HepG2 (cell line): Measurements from ENCODE around the gene ARHGAP4. TPM values are rescaled to one million over a fixed set of nuclear protein-coding genes. Genes with fewer than 3 reads are reported as not detected.
A peak's percentile ranks its signal among the peaks of the same experiment; 100 is the strongest.

Experiments
- ATAC-seq: fragments of 200-7000 bp; cut with Tn5 transposase; 3 replicates; pipeline ENCODE4 v1.9.1; 2020; ENCODE audit warnings: mild to moderate bottlenecking, moderate library complexity
- BruUV-seq: library from RNA; stranded (reverse); fragments of 400-500 nt; replicated peaks from 2 replicates; lab custom pipeline; 2021; lab: Mats Ljungman, UMichigan
- CTCF ChIA-PET: fragments of 300-600 bp; formaldehyde crosslinking; extraction: SDS; loops from one replicate; lab custom pipeline; 2021; ENCODE audit warnings: low total read pairs, inconsistent platforms, low intra/inter-chr PET ratio; lab: Yijun Ruan, JAX
- POLR2A ChIA-PET: fragments of 350-600 bp; sonication (Branson Sonifier 250); formaldehyde crosslinking; loops from one replicate; lab custom pipeline; 2020; ENCODE audit warnings: antibody characterized with exemption, inconsistent platforms; lab: Yijun Ruan, JAX
- DNase-seq: peaks from one replicate; pipeline ENCODE4 v3.0.0-alpha.2; 2015; ENCODE audit warnings: low spot score
- FAIRE-seq: peaks from 3 replicates; lab custom pipeline; 2011; peaks lifted over from hg19 to GRCh38; lab: Jason Lieb, UNC
- H2AFZ ChIP-seq: one replicate; pipeline ENCODE4 v1.6.1; 2011; ENCODE audit warnings: low read length, inconsistent platforms
- H3K27ac ChIP-seq: fragments of 300-600 bp; 3 replicates; pipeline ENCODE4 v1.8.0; 2011; ENCODE audit warnings: mixed run types, mild to moderate bottlenecking, mixed read lengths, low read length, inconsistent platforms; ENCODE audit not compliant: insufficient read depth; ENCODE audit errors: extremely low read length
- H3K27me3 ChIP-seq, 2 experiments: fragments of 200-600 bp in 1 of 2; 2 replicates in 1 of 2; 3 replicates in 1 of 2; pipeline versions ENCODE4 v1.6.0 to v1.8.0; 2011; ENCODE audit warnings: low read length in 2 of 2, mild to moderate bottlenecking in 2 of 2, moderate library complexity in 2 of 2, inconsistent platforms in 1 of 2; ENCODE audit not compliant: insufficient read depth in 2 of 2, control insufficient read depth in 1 of 2
- H3K36me3 ChIP-seq, 2 experiments: fragments of 200-600 bp in 1 of 2; replicated peaks in 1 of 2; 2 replicates in 1 of 2; 3 replicates in 1 of 2; pipeline versions ENCODE4 v1.5.1 to v1.8.0; 2011; ENCODE audit warnings: low read length in 2 of 2, inconsistent platforms in 1 of 2; ENCODE audit not compliant: insufficient read depth in 2 of 2, control insufficient read depth in 1 of 2
- H3K4me1 ChIP-seq: 2 replicates; pipeline ENCODE4 v1.5.1; 2012; ENCODE audit warnings: low read length, inconsistent platforms; ENCODE audit not compliant: insufficient read depth
- H3K4me2 ChIP-seq: 2 replicates; pipeline ENCODE4 v1.6.0; 2011; ENCODE audit warnings: low read depth, low read length, inconsistent platforms
- H3K4me3 ChIP-seq, 3 experiments: fragments of 200-600 bp in 1 of 3; sonication (generic), shearing (Covaris generic) in 1 of 3; replicated peaks in 1 of 3; 2 replicates each; pipeline ENCODE4 v1.5.1; 2011 to 2016; ENCODE audit warnings: low read length in 3 of 3, inconsistent platforms in 2 of 3, low read depth in 2 of 3, mild to moderate bottlenecking in 2 of 3, control low read depth in 1 of 3, mixed read lengths in 1 of 3; ENCODE audit not compliant: insufficient read depth in 1 of 3
- H3K79me2 ChIP-seq: one replicate; pipeline ENCODE4 v1.6.1; 2011; ENCODE audit warnings: low read length, inconsistent platforms; ENCODE audit not compliant: insufficient read depth
- H3K9ac ChIP-seq: 2 replicates; pipeline ENCODE4 v1.6.0; 2011; ENCODE audit warnings: mild to moderate bottlenecking, low read depth, low read length, inconsistent platforms; ENCODE audit not compliant: insufficient read depth
- H3K9me3 ChIP-seq: 2 replicates; pipeline ENCODE4 v1.5.1; 2012; ENCODE audit warnings: mild to moderate bottlenecking, low read length
- H4K20me1 ChIP-seq: 2 replicates; pipeline ENCODE4 v1.6.0; 2011; ENCODE audit warnings: inconsistent platforms, mild to moderate bottlenecking, low read length, moderate library complexity; ENCODE audit not compliant: insufficient read depth
- GATAD1 ChIP-seq: IDR thresholded peaks from 2 replicates; pipeline ENCODE4 v1.6.1; 2016; ENCODE audit warnings: missing genetic modification reagents, missing compliant biosample characterization
- ZZZ3 ChIP-seq: sonication (generic); formaldehyde crosslinking; IDR thresholded peaks from 2 replicates; pipeline ENCODE4 v1.4.0; 2020; ENCODE audit warnings: missing genetic modification reagents, mild to moderate bottlenecking, borderline replicate concordance
- WGBS: methylation state at CpG from one replicate; pipeline ENCODE4 v1.1.6; 2017; ENCODE audit warnings: low lambda C conversion rate; 5-methylcytosine and 5-hydroxymethylcytosine counted together
- in situ Hi-C: cut with HindIII; loops from 2 replicates; pipeline ENCODE4 v1.10.0; 2017; ENCODE audit warnings: low pct_unique_long_range_greater_than_20kb; ENCODE audit not compliant: extremely low pct_ligation_motif_present
- intact Hi-C: fragments of 100-400 bp; cut with micrococcal nuclease; formaldehyde crosslinking; loops from one replicate; pipeline ENCODE4 v1.10.0; 2022; ENCODE audit not compliant: unreplicated experiment
- polyA plus RNA-seq, 8 experiments: library from polyadenylated mRNA; depleted of rRNA in 3 of 8; stranded (reverse) in 7 of 8; unstranded in 1 of 8; fragments of >200 nt; fragmentation: Illumina TruSeq in 4 of 8; extraction: Trizol in 4 of 8; gene quantifications; 2 replicates each; pipeline versions ENCODE4 v1.2.1 to v1.2.3, GENCODE V29; 2011 to 2016; ENCODE audit warnings: low read depth in 4 of 8, missing spikeins in 1 of 8, mixed read lengths in 1 of 8; ENCODE audit not compliant: insufficient read depth in 1 of 8
- total RNA-seq, 5 experiments: library from RNA; depleted of rRNA; stranded (reverse); fragments of >200 nt; fragmentation: Illumina TruSeq; extraction: Trizol; gene quantifications; 2 replicates each; pipeline ENCODE4 v1.2.3, GENCODE V29; 2016; ENCODE audit warnings: low read depth in 1 of 5
- TF ChIP-seq, protein P1 (sequence below): sonication (generic); formaldehyde crosslinking; IDR thresholded peaks from 2 replicates; pipeline ENCODE4 v1.5.1; 2020; ENCODE audit warnings: mild to moderate bottlenecking, missing genetic modification reagents, moderate library complexity

The ARHGAP4 gene
- total and polyA plus RNA-seq, 2 of the 13 experiments (the other 11 are each of a cell fraction or from before 2014, with no cell fraction given): 0.57 to 0.64 TPM

DNA sequence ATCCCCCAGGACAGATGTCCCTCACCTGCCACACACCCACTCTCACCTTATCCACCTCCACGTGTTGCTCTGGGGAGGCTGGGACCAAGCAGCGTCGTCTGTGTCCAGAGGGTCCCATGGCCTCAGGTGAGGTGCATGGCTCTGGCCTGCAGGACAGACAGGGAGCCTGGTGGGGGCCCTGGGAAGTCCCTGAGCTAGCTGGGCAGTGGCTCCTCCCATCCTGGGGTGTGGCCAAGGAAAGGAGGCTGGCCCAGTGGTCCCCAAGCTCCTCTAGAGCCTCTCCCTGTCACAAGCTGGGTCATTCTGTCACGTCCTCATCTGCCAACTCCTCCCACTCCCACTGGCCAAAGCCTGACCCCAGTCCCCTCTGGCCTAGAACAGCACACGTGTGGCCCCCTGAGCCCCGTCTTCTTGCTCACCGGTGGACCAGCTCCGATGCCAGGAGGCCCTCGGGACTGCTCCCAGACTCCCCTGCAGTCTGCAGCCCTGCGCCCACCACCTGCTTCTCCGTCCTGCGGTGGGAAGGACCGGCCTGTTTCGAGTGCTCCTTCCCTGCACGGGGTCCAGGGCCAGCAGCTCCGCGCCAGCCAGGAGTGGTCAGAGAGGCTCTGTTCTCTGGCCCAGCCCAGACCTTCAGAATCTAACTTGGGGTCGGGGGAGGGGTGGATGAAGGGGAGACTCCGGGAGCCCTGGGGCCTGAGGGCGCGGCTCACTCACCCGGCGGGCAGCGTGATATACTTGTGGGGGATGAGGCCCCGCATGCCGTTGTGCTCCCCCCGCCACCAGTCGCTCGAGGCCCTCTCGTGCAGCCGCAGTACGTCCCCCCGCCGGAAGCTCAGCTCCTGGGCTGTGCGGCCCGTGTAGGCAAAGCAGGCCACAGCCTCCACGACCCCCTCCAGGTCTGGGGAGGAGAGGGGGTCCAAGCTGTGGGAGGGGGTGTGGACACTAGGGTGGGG is 16.8 kb downstream of the ARHGAP4 start:
- H3K9me3 ChIP-seq: no peaks in the 10 kb centered on the region
- FAIRE-seq (no peak), ATAC-seq (peak; percentile 53), DNase-seq (peak; percentile 10)
- no peaks in the 10 kb centered on the region for H4K20me1 ChIP-seq
- WGBS: no CpG with 5 or more reads among the region's 37 CpGs
- H3K4me3 ChIP-seq: no peak overlapping the region
- no peak overlapping the region for H2AFZ ChIP-seq
- H3K27me3 ChIP-seq: peaks cover 0 to 4% of the 10 kb centered on the region in 2 experiments; a peak in 1 of 5 replicates
- TF ChIP-seq ZZZ3 (no peak), GATAD1 (CRISPR knock-in tag) (no peak)
- TF ChIP-seq, protein P1, sequence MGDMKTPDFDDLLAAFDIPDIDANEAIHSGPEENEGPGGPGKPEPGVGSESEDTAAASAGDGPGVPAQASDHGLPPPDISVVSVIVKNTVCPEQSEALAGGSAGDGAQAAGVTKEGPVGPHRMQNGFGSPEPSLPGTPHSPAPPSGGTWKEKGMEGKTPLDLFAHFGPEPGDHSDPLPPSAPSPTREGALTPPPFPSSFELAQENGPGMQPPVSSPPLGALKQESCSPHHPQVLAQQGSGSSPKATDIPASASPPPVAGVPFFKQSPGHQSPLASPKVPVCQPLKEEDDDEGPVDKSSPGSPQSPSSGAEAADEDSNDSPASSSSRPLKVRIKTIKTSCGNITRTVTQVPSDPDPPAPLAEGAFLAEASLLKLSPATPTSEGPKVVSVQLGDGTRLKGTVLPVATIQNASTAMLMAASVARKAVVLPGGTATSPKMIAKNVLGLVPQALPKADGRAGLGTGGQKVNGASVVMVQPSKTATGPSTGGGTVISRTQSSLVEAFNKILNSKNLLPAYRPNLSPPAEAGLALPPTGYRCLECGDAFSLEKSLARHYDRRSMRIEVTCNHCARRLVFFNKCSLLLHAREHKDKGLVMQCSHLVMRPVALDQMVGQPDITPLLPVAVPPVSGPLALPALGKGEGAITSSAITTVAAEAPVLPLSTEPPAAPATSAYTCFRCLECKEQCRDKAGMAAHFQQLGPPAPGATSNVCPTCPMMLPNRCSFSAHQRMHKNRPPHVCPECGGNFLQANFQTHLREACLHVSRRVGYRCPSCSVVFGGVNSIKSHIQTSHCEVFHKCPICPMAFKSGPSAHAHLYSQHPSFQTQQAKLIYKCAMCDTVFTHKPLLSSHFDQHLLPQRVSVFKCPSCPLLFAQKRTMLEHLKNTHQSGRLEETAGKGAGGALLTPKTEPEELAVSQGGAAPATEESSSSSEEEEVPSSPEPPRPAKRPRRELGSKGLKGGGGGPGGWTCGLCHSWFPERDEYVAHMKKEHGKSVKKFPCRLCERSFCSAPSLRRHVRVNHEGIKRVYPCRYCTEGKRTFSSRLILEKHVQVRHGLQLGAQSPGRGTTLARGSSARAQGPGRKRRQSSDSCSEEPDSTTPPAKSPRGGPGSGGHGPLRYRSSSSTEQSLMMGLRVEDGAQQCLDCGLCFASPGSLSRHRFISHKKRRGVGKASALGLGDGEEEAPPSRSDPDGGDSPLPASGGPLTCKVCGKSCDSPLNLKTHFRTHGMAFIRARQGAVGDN (CRISPR knock-in tag): peak; percentile 27; the same call in 1 of the 2 replicates
- no TSS peak for BruUV-seq
- in situ Hi-C loops (no loop called here), intact Hi-C loops (no loop called here)
- H3K79me2 ChIP-seq: no peaks in the 10 kb centered on the region
- ChIA-PET CTCF (no interaction called here), POLR2A (no interaction called here)
- no peak overlapping the region for H3K4me2 ChIP-seq
- no peak overlapping the region for H3K27ac ChIP-seq
- H3K4me1 ChIP-seq: peaks cover 5% of the 10 kb centered on the region
- no peak overlapping the region for H3K9ac ChIP-seq
- no peaks in the 10 kb centered on the region for H3K36me3 ChIP-seq
